Sigmoid colon (tissue), 4 donors: Measurements from ENCODE around the gene CYSLTR2.

ENCODE experiments used
- EP300 ChIP-seq, 4 donors: sonication (generic); formaldehyde crosslinking; IDR thresholded peaks; one replicate each; pipeline ENCODE4 v1.6.1; 2017; ENCODE audit warnings: antibody characterized with exemption in 4 of 4
- POLR2A ChIP-seq, 2 donors: fragments of 450-650 bp; IDR thresholded peaks; one replicate each; pipeline ENCODE4 v1.6.1; 2016; ENCODE audit warnings: antibody characterized with exemption in 2 of 2, mild to moderate bottlenecking in 2 of 2, moderate library complexity in 2 of 2
- POLR2AphosphoS5 ChIP-seq, 4 donors: sonication (generic); formaldehyde crosslinking; IDR thresholded peaks; one replicate each; pipeline ENCODE4 v1.6.1; 2017; ENCODE audit warnings: antibody characterized with exemption in 4 of 4
- TF ChIP-seq, protein P1 (sequence below), 4 experiments: fragments of 450-650 bp in 3 of 4; fragments of 200-600 bp in 1 of 4; IDR thresholded peaks; one replicate each; pipeline ENCODE4 v1.5.1; 2016 to 2019; ENCODE audit warnings: antibody characterized with exemption in 4 of 4, mild to moderate bottlenecking in 3 of 4, moderate library complexity in 2 of 4

DNA sequence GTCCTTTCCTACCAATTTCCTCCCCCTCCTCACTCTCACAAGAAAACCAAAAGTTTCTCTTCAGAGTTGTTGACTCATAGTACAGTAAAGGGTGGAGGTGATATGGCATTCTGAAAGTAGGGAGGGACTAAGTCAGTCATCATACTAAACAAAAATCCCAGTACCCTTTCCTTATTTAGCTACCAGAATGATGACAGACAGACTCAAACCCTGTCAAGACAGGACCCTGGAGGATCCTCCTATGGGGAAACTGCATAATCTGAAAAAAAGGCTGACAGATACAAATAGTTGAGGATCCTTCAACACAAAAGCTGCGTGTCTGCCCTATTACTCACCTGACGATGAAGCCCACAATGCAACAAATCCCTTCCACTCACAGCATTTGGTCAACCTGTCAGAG, 55.5 kb downstream of the CYSLTR2 start:
- TF ChIP-seq, protein P1, sequence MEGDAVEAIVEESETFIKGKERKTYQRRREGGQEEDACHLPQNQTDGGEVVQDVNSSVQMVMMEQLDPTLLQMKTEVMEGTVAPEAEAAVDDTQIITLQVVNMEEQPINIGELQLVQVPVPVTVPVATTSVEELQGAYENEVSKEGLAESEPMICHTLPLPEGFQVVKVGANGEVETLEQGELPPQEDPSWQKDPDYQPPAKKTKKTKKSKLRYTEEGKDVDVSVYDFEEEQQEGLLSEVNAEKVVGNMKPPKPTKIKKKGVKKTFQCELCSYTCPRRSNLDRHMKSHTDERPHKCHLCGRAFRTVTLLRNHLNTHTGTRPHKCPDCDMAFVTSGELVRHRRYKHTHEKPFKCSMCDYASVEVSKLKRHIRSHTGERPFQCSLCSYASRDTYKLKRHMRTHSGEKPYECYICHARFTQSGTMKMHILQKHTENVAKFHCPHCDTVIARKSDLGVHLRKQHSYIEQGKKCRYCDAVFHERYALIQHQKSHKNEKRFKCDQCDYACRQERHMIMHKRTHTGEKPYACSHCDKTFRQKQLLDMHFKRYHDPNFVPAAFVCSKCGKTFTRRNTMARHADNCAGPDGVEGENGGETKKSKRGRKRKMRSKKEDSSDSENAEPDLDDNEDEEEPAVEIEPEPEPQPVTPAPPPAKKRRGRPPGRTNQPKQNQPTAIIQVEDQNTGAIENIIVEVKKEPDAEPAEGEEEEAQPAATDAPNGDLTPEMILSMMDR (IDR thresholded peaks at IDR 0.05), result no peak
- TF ChIP-seq POLR2A (IDR thresholded peaks at IDR 0.05), result no peak
- TF ChIP-seq POLR2AphosphoS5 (IDR thresholded peaks at IDR 0.05), result no peak
- TF ChIP-seq EP300 (IDR thresholded peaks at IDR 0.05), result no peak
